ENCODE data around the gene TRAF3.

GRCh38 chr14:102898298-102898697 lies 121.0 kb downstream of the TRAF3 start:
- TF ChIP-seq CTCF (conservative IDR thresholded peaks at IDR 0.05; ENCODE audit: low read depth, low read length) (no peak), EZH2 (IDR thresholded peaks at IDR 0.05; ENCODE audit: borderline replicate concordance, low read depth, low read length, poor library complexity, severe bottlenecking) (no peak)

All from A673 (cell line).